Memory B cell (primary cell): Measurements from ENCODE around the gene FFAR2.
A peak's percentile ranks its signal among the peaks of the same experiment; 100 is the strongest.

ENCODE experiments used
- ATAC-seq: fragments of 150-1000 bp; cut with Tn5 transposase; 2 replicates; pipeline ENCODE4 v1.10.0; 2021; ENCODE audit warnings: low read depth, mild to moderate bottlenecking, moderate library complexity
- DNase-seq, 2 donors: peaks; one replicate each; pipeline ENCODE4 v3.0.0; 2022; ENCODE audit warnings: low spot score in 2 of 2
- H3K27ac Mint-ChIP-seq: one replicate; pipeline ENCODE4 v1.8.0; 2022; ENCODE audit warnings: mild to moderate bottlenecking, moderate library complexity, mixed read lengths
- H3K27me3 Mint-ChIP-seq: one replicate; pipeline ENCODE4 v1.8.0; 2022; ENCODE audit warnings: mixed read lengths
- H3K36me3 Mint-ChIP-seq: one replicate; pipeline ENCODE4 v1.8.0; 2022; ENCODE audit warnings: mild to moderate bottlenecking, mixed read lengths
- H3K4me1 Mint-ChIP-seq: one replicate; pipeline ENCODE4 v1.8.0; 2022; ENCODE audit warnings: mixed read lengths
- H3K4me3 Mint-ChIP-seq: one replicate; pipeline ENCODE4 v1.8.0; 2022; ENCODE audit warnings: mild to moderate bottlenecking, moderate library complexity, mixed read lengths
- H3K9me3 Mint-ChIP-seq: one replicate; pipeline ENCODE4 v1.8.0; 2022; ENCODE audit warnings: mixed read lengths

Gene FFAR2

DNA sequence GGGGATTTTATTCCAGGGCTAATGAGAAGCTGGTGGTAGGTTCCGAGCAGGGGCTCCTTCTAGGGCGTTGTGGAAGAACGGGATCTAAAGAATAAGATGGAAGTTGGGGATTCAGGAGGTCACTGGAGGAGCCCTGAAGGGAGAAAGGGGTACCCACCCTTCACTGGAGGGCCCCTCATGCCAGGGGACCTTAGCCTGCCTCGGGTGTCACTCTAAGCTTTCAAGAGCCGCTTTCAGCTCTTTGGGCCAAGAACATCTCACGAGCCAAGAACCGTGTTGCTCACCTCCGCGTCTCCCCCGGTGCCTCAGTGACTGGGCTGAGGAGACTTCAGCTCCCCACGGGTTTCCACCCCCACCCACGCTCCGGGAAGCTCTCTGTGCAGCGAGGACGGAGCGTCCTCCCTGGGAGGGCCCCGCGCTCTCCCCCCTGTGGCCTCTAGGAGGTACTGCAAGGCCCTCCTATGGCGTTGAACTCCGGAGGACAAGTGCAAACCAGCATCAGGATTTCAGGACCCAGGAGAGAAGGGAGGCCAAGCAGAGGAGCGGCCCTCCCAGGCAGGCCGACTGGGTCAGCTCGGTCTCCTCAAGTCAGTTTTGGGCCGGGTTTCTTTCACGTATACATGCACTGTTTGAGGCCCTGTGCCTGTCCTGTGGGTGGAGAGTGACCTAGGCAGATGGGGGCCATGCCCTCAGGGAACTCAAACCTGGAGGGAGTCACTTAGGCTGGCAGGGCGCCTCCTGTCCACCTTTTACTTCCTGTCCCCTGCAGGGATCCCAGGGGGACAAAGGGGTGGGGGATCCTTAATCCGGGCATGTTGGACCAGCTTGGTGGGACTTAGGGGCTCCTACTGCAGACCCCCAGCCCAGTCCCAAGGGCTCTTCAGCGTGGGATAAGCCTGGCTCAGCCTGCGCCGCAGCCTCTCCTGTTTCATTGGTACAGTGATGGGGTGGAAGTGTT lies 47.3 kb downstream of the FFAR2 start:
- DNase-seq (peak; percentile 65 to 73), ATAC-seq (peak; percentile 97)
- H3K27ac Mint-ChIP-seq = no peak overlapping the region
- H3K9me3 Mint-ChIP-seq = no peaks in the 10 kb centered on the region
- H3K4me3 Mint-ChIP-seq = peak overlapping the region; percentile 52
- no peaks in the 10 kb centered on the region for H3K36me3 Mint-ChIP-seq
- H3K4me1 Mint-ChIP-seq = peaks cover 7% of the 10 kb centered on the region
- peaks cover 11% of the 10 kb centered on the region for H3K27me3 Mint-ChIP-seq

DNA sequence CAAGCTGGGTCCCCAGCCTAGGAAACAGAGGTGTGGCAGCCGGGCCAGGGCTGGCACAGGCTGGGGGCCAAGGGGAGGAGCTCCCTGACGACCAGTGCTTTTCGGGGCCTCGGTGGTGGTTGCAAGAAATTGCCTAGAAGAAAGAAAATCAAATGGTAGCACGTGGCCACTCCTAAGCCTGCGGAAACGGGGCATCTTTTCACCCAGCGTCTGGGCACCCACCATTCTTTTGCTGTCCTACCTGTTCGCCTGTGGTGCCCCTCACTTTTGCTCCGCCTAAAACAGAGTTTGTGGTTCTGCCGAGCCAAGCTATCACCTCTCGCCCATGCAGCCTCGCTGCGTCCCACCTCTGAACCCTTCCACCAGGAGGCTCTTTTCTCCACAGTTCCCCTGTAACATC lies 49.3 kb downstream of the FFAR2 start:
- H3K36me3 Mint-ChIP-seq = no peaks in the 10 kb centered on the region
- peaks cover 12% of the 10 kb centered on the region for H3K27me3 Mint-ChIP-seq
- no peak overlapping the region for H3K4me3 Mint-ChIP-seq
- H3K9me3 Mint-ChIP-seq = no peaks in the 10 kb centered on the region
- no peak for ATAC-seq
- DNase-seq = no peak
- H3K27ac Mint-ChIP-seq = no peak overlapping the region
- H3K4me1 Mint-ChIP-seq = peaks cover 7% of the 10 kb centered on the region

DNA sequence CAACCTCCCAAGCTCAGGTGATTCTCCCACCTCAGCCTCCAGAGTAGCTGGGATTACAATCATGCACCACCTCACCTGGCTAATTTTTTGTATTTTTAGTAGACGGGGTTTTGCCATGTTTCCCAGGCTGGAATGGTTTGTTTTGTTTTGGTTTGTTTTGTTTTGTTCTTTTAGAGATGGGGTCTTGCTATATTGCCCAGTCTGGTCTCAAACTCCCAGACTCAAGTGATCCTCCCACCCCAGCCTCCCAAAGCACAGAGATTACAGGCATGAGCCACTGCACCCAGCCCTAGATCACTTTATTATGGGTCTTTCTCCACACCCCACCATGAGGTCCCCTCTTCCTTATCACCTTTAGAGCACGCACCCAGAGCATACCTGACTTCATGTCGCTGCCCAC lies 50.2 kb downstream of the FFAR2 start:
- H3K27ac Mint-ChIP-seq = no peak overlapping the region
- H3K4me1 Mint-ChIP-seq = peaks cover 7% of the 10 kb centered on the region

DNA sequence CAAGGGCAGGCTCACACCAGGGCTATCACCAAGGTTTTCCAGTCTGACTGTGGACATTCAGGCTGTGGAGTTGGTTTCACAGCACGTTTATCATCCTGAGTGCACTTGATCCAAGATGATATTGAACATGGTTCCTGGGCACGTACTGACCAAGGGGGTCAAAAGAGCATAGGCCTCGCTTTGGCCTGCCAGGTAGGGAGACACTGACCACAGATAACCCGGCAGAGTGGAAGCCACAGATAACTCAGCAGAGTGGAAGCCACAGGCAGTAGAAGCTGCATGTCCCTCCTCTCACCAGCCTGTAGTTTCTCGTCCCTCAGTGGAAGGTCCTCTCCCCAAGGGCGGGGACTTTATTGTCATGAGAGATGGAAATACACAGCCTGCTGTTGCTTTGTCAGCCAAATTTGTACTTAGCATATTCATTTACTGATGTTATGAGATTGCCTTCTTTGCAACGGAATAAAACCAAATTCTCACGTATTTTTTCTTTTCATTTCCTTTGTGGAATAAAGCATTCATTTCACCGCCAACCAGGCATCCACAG lies 51.0 kb downstream of the FFAR2 start:
- Mint-ChIP-seq H3K27ac (no peak overlapping the region), H3K36me3 (no peaks in the 10 kb centered on the region), H3K9me3 (no peaks in the 10 kb centered on the region), H3K4me1 (peaks cover 7% of the 10 kb centered on the region), H3K27me3 (peaks cover 16% of the 10 kb centered on the region), H3K4me3 (no peak overlapping the region)
- no peak for DNase-seq
- no peak for ATAC-seq

More for the DNA sequence above, 50.2 kb downstream of the FFAR2 start:
- H3K9me3 Mint-ChIP-seq = no peaks in the 10 kb centered on the region
- H3K4me3 Mint-ChIP-seq = no peak overlapping the region
- no peak for DNase-seq
- no peak for ATAC-seq
- peaks cover 14% of the 10 kb centered on the region for H3K27me3 Mint-ChIP-seq
- H3K36me3 Mint-ChIP-seq = no peaks in the 10 kb centered on the region

DNA sequence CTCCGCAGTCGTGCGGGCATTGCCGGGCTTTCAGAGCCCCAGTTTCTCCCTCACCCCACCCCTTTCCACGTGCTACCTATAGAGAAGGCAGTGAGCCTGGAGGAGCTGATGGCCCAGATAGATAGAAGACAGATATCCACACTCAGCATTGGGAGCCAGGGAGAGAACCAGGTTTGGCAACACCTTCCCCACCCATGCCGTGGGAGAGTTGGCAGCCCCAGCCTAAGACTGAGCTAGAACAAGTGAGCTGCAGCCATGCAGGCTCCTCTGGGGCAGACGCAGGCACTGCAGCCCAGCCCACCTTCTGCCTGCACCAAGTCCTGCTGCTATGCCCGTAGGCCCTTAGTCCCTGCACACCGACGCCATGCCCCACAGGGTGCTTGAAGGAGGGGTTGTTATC lies 52.6 kb downstream of the FFAR2 start:
- Mint-ChIP-seq H3K27ac (no peak overlapping the region), H3K9me3 (no peaks in the 10 kb centered on the region), H3K27me3 (peaks cover 17% of the 10 kb centered on the region), H3K4me1 (no peaks in the 10 kb centered on the region), H3K4me3 (no peak overlapping the region), H3K36me3 (no peaks in the 10 kb centered on the region)
- no peak for DNase-seq
- no peak for ATAC-seq
